H1 (cell line): Measurements from ENCODE around the gene PALD1. TPM values are rescaled to one million over a fixed set of nuclear protein-coding genes. Genes with fewer than 3 reads are reported as not detected.

ENCODE experiments used
- CTCF ChIA-PET: fragments of 300-600 bp; sonication (Branson Sonifier 250); formaldehyde crosslinking; loops from one replicate; lab custom pipeline; 2021; ENCODE audit not compliant: partially characterized antibody; lab: Charles Lee
- POLR2A ChIA-PET: fragments of 300-600 bp; sonication (Branson Sonifier 250); formaldehyde crosslinking; loops from one replicate; lab custom pipeline; 2021; ENCODE audit warnings: inconsistent platforms; ENCODE audit not compliant: partially characterized antibody; lab: Charles Lee
- DNase-seq, 2 experiments: peaks; one replicate each; pipeline versions ENCODE4 v3.0.0 to v3.0.0-alpha.2; 2010 to 2022; ENCODE audit warnings: low spot score in 2 of 2, low read depth in 1 of 2, mixed read lengths in 1 of 2
- FAIRE-seq: peaks from 2 replicates; lab custom pipeline; 2011; peaks lifted over from hg19 to GRCh38; lab: Jason Lieb, UNC
- H2AFZ ChIP-seq: 2 replicates; pipeline ENCODE4 v1.8.1; 2012; ENCODE audit warnings: low read length, inconsistent platforms
- H2AK5ac ChIP-seq: 2 replicates; pipeline ENCODE4 v1.6.1; 2013; ENCODE audit warnings: low read depth, low read length
- H2BK120ac ChIP-seq: replicated peaks from 2 replicates; pipeline ENCODE3; 2013; ENCODE audit warnings: low read depth, low read length, inconsistent platforms
- H2BK12ac ChIP-seq: 2 replicates; pipeline ENCODE4 v1.6.1; 2013; ENCODE audit warnings: low read depth, low read length
- H2BK15ac ChIP-seq: 2 replicates; pipeline ENCODE4 v1.6.1; 2013; ENCODE audit warnings: low read length
- H2BK20ac ChIP-seq: 2 replicates; pipeline ENCODE4 v1.6.1; 2013; ENCODE audit warnings: low read length
- H2BK5ac ChIP-seq: 2 replicates; pipeline ENCODE4 v1.6.1; 2013; ENCODE audit warnings: low read depth, low read length
- H3K14ac ChIP-seq: 2 replicates; pipeline ENCODE4 v1.6.1; 2013; ENCODE audit warnings: inconsistent platforms; ENCODE audit not compliant: insufficient read length
- H3K18ac ChIP-seq: 2 replicates; pipeline ENCODE4 v1.6.1; 2013; ENCODE audit warnings: low read length; ENCODE audit errors: extremely low read depth
- H3K23ac ChIP-seq: 2 replicates; pipeline ENCODE4 v1.6.1; 2013; ENCODE audit warnings: inconsistent platforms; ENCODE audit not compliant: insufficient read length
- H3K23me2 ChIP-seq: 2 replicates; pipeline ENCODE4 v1.6.1; 2013; ENCODE audit warnings: low read depth, low read length
- H3K27ac ChIP-seq: 2 replicates; pipeline ENCODE4 v1.6.1; 2011; ENCODE audit warnings: low read depth, low read length, inconsistent platforms
- H3K27me3 ChIP-seq, 4 experiments: replicated peaks in 1 of 4; 1 replicate in 1 of 4; 2 replicates in 3 of 4; pipeline versions ENCODE4 v1.6.1 to v1.8.1; 2011 to 2013; ENCODE audit warnings: low read length in 3 of 4, mild to moderate bottlenecking in 3 of 4, inconsistent platforms in 2 of 4, mixed read lengths in 2 of 4, moderate library complexity in 1 of 4; ENCODE audit not compliant: control insufficient read depth in 3 of 4, insufficient read depth in 3 of 4; ENCODE audit errors: extremely low read depth in 1 of 4
- H3K36me3 ChIP-seq, 4 experiments: 2 replicates each; pipeline versions ENCODE4 v1.6.1 to v1.8.1; 2011 to 2013; ENCODE audit warnings: mild to moderate bottlenecking in 4 of 4, low read length in 3 of 4, moderate library complexity in 2 of 4, control low read depth in 1 of 4, inconsistent platforms in 1 of 4; ENCODE audit not compliant: insufficient read depth in 4 of 4, control insufficient read depth in 2 of 4
- H3K4ac ChIP-seq: replicated peaks from 2 replicates; pipeline ENCODE3; 2013; ENCODE audit warnings: low read length, low read depth, mixed read lengths, inconsistent platforms; ENCODE audit not compliant: insufficient read length
- H3K4me1 ChIP-seq, 4 experiments: replicated peaks in 1 of 4; 1 replicate in 1 of 4; 2 replicates in 3 of 4; pipeline versions ENCODE4 v1.6.1 to v1.8.1; 2011 to 2013; ENCODE audit warnings: low read length in 3 of 4, inconsistent platforms in 2 of 4, mixed read lengths in 1 of 4; ENCODE audit not compliant: insufficient read depth in 4 of 4, control insufficient read depth in 3 of 4
- H3K4me2 ChIP-seq, 2 experiments: 2 replicates each; pipeline versions ENCODE4 v1.6.1 to v1.8.1; 2011 to 2013; ENCODE audit warnings: low read depth in 2 of 2, low read length in 2 of 2, control low read depth in 1 of 2, inconsistent platforms in 1 of 2, mild to moderate bottlenecking in 1 of 2; ENCODE audit not compliant: insufficient read depth in 1 of 2
- H3K4me3 ChIP-seq, 4 experiments: fragments of 200-600, 300-600 bp in 1 of 4; sonication (generic), shearing (Covaris generic), sonication (Bioruptor Twin) in 1 of 4; 2 replicates each; pipeline versions ENCODE4 v1.5.1 to v1.8.1; 2011 to 2016; ENCODE audit warnings: low read length in 4 of 4, low read depth in 3 of 4, control low read depth in 2 of 4, inconsistent platforms in 2 of 4, mild to moderate bottlenecking in 2 of 4, mixed read lengths in 1 of 4, moderate library complexity in 1 of 4; ENCODE audit not compliant: insufficient read depth in 2 of 4; ENCODE audit errors: extremely low read depth in 1 of 4
- H3K56ac ChIP-seq: replicated peaks from 2 replicates; pipeline ENCODE3; 2013; ENCODE audit warnings: low read depth, mild to moderate bottlenecking, mixed read lengths, low read length, inconsistent platforms; ENCODE audit not compliant: insufficient read length
- H3K79me1 ChIP-seq: 2 replicates; pipeline ENCODE4 v1.6.1; 2013; ENCODE audit warnings: low read depth, low read length, control low read depth
- H3K79me2 ChIP-seq, 2 experiments: 2 replicates each; pipeline versions ENCODE4 v1.6.1 to v1.8.1; 2012 to 2013; ENCODE audit warnings: low read length in 2 of 2, mild to moderate bottlenecking in 2 of 2, inconsistent platforms in 1 of 2; ENCODE audit not compliant: insufficient read depth in 2 of 2, control insufficient read depth in 1 of 2
- H3K9ac ChIP-seq, 4 experiments: replicated peaks in 1 of 4; 1 replicate in 1 of 4; 2 replicates in 3 of 4; pipeline versions ENCODE4 v1.6.1 to v1.8.1; 2011 to 2013; ENCODE audit warnings: low read depth in 3 of 4, low read length in 3 of 4, control low read depth in 2 of 4, mild to moderate bottlenecking in 2 of 4, moderate library complexity in 2 of 4, inconsistent platforms in 1 of 4; ENCODE audit errors: extremely low read depth in 1 of 4
- H3K9me3 ChIP-seq, 2 experiments: 2 replicates each; pipeline versions ENCODE4 v1.6.1 to v1.8.1; 2012 to 2013; ENCODE audit warnings: mild to moderate bottlenecking in 2 of 2, moderate library complexity in 2 of 2, control low read depth in 1 of 2, inconsistent platforms in 1 of 2, low read depth in 1 of 2, low read length in 1 of 2, mixed read lengths in 1 of 2; ENCODE audit not compliant: insufficient read depth in 2 of 2
- H4K20me1 ChIP-seq, 2 experiments: replicated peaks in 1 of 2; 2 replicates each; pipeline versions ENCODE3 to v1.8.1; 2011 to 2013; ENCODE audit warnings: inconsistent platforms in 2 of 2, low read length in 2 of 2, mild to moderate bottlenecking in 1 of 2; ENCODE audit not compliant: insufficient read depth in 2 of 2, control insufficient read depth in 1 of 2
- H4K5ac ChIP-seq: 2 replicates; pipeline ENCODE4 v1.6.1; 2013; ENCODE audit warnings: low read length, low read depth, mixed read lengths, inconsistent platforms; ENCODE audit not compliant: insufficient read length
- H4K8ac ChIP-seq: 2 replicates; pipeline ENCODE4 v1.8.0; 2013; ENCODE audit warnings: mild to moderate bottlenecking, moderate library complexity, low read length, inconsistent platforms; ENCODE audit not compliant: insufficient read depth; ENCODE audit errors: extremely low read depth
- H4K91ac ChIP-seq: replicated peaks from 2 replicates; pipeline ENCODE3; 2013; ENCODE audit warnings: low read length, mixed read lengths, inconsistent platforms; ENCODE audit not compliant: insufficient read length
- CEBPB ChIP-seq: IDR thresholded peaks from 2 replicates; pipeline ENCODE4 v1.6.1; 2012; ENCODE audit warnings: low read depth, low read length
- EP300 ChIP-seq, 2 experiments: IDR thresholded peaks; 1 replicate in 1 of 2; 2 replicates in 1 of 2; pipeline ENCODE4 v1.6.1; 2011 to 2012; ENCODE audit warnings: low read depth in 2 of 2, low read length in 2 of 2, mild to moderate bottlenecking in 2 of 2, borderline replicate concordance in 1 of 2, inconsistent platforms in 1 of 2, moderate library complexity in 1 of 2
- GTF2F1 ChIP-seq: IDR thresholded peaks from 2 replicates; pipeline ENCODE4 v1.6.1; 2012; ENCODE audit warnings: low read depth, low read length, improper control_type of control experiment, borderline replicate concordance
- HDAC6 ChIP-seq: IDR thresholded peaks from one replicate; pipeline ENCODE4 v1.7.1; 2012; ENCODE audit warnings: low read depth, mild to moderate bottlenecking, inconsistent platforms, low read length, moderate library complexity
- PHF8 ChIP-seq: fragments of 200-600 bp; sonication (generic); conservative IDR thresholded peaks from 2 replicates; pipeline ENCODE4 v1.7.1; 2012; ENCODE audit warnings: low read depth, mild to moderate bottlenecking, inconsistent platforms, low read length, moderate library complexity
- POLR2AphosphoS5 ChIP-seq: IDR thresholded peaks from 2 replicates; pipeline ENCODE4 v1.6.1; 2011; ENCODE audit warnings: low read depth, low read length
- RFX5 ChIP-seq: IDR thresholded peaks from 2 replicates; pipeline ENCODE4 v1.6.1; 2011; ENCODE audit warnings: low read depth, low read length, improper control_type of control experiment, borderline replicate concordance
- RXRA ChIP-seq: IDR thresholded peaks from 2 replicates; pipeline ENCODE4 v1.6.1; 2011; ENCODE audit warnings: low read depth, mild to moderate bottlenecking, low read length, moderate library complexity; ENCODE audit not compliant: insufficient read depth
- WGBS, 2 experiments: shearing (Covaris generic) in 1 of 2; methylation state at CpG; one replicate each; pipeline versions ENCODE4 v1.1.6 to v1.1.7; 2013 to 2015; ENCODE audit warnings: low lambda C conversion rate in 2 of 2, mixed read lengths in 2 of 2, inconsistent platforms in 1 of 2, low coverage in 1 of 2, missing lambda C conversion rate in 1 of 2; ENCODE audit not compliant: insufficient replicate concordance in 2 of 2, insufficient coverage in 1 of 2, insufficient read length in 1 of 2; ENCODE audit errors: extremely low coverage in 1 of 2, missing lambda C conversion rate in 1 of 2; 5-methylcytosine and 5-hydroxymethylcytosine counted together
- polyA plus RNA-seq, 7 experiments: library from polyadenylated mRNA; depleted of rRNA in 3 of 7; stranded (reverse) in 5 of 7; unstranded in 2 of 7; fragments of >200 nt in 5 of 7; fragments of 200-250 nt in 2 of 7; gene quantifications; 1 replicate in 5 of 7; 2 replicates in 1 of 7; 4 replicates in 1 of 7; pipeline versions ENCODE4 v1.2.1 to v1.2.3, GENCODE V29; 2011 to 2013; ENCODE audit warnings: missing spikeins in 2 of 7, mixed read lengths in 2 of 7
- total RNA-seq: library from RNA; stranded (reverse); fragmentation: NEBNext Ultra II Directional; extraction: Animal tissue kit (Norgen Biotek cat#: 25700); gene quantifications from 2 replicates; pipeline ENCODE4 v1.2.1, GENCODE V29; 2021
- TF ChIP-seq, protein P1 (sequence below): IDR thresholded peaks from 2 replicates; pipeline ENCODE4 v1.6.1; 2012; ENCODE audit warnings: low read length, inconsistent platforms

Gene PALD1
- total and polyA plus RNA-seq, 2 of the 8 experiments (the other 6 are each of a cell fraction or from before 2014, with no cell fraction given), result 13.3 to 32.8 TPM

GRCh38 chr10:70599791-70600190, 121.2 kb downstream of the PALD1 start:
- Histone ChIP-seq H2AFZ (no peak overlapping the region), H2BK20ac (no peak overlapping the region), H3K23me2 (no peaks in the 10 kb centered on the region), H3K27me3 (no peaks in the 10 kb centered on the region), H4K91ac (peak overlapping the region; percentile 32), H3K4ac (no peak overlapping the region), H2BK12ac (no peak overlapping the region), H3K4me1 (peaks cover 0 to 3% (median 0%) of the 10 kb centered on the region in 4 experiments; a peak in 3 of 7 replicates), H2BK15ac (no peak overlapping the region; the same call in 1 of the 2 replicates), H3K18ac (no peak overlapping the region; the same call in 1 of the 2 replicates), H3K14ac (no peak overlapping the region), H3K4me2 (no peak overlapping the region), H4K20me1 (no peaks in the 10 kb centered on the region), H4K5ac (no peak overlapping the region), H3K23ac (no peak overlapping the region), H3K36me3 (no peaks in the 10 kb centered on the region), H2BK5ac (no peak overlapping the region), H4K8ac (no peak overlapping the region), H3K56ac (no peak overlapping the region), H3K27ac (no peak overlapping the region), H3K4me3 (no peak overlapping the region), H3K9ac (no peak overlapping the region), H3K79me2 (no peaks in the 10 kb centered on the region), H3K9me3 (no peaks in the 10 kb centered on the region), H3K79me1 (no peaks in the 10 kb centered on the region), H2AK5ac (0 out of 2 replicates have a peak overlapping the region, but pooled peaks have one; percentile 24), H2BK120ac (no peak overlapping the region)
- no peak for FAIRE-seq
- DNase-seq, result peak in 1 of 2 experiments; percentile 27
- POLR2A ChIA-PET, result no interaction called here
- CTCF ChIA-PET, result interaction anchor here (1.0 to 1.1 kb wide), 2 partner anchors 9 to 38 kb away, joined by 3 read pairs; no protein-coding TSS in a partner anchor
- 90% methylated on average over 4 of the region's 4 CpGs; no CpG with 5 or more reads in 1 of the 2 experiments for WGBS, 2 experiments
- TF ChIP-seq RFX5, result no peak
- no peak for TF ChIP-seq GTF2F1
- TF ChIP-seq CEBPB, result no peak
- no peak for TF ChIP-seq HDAC6
- TF ChIP-seq, protein P1, sequence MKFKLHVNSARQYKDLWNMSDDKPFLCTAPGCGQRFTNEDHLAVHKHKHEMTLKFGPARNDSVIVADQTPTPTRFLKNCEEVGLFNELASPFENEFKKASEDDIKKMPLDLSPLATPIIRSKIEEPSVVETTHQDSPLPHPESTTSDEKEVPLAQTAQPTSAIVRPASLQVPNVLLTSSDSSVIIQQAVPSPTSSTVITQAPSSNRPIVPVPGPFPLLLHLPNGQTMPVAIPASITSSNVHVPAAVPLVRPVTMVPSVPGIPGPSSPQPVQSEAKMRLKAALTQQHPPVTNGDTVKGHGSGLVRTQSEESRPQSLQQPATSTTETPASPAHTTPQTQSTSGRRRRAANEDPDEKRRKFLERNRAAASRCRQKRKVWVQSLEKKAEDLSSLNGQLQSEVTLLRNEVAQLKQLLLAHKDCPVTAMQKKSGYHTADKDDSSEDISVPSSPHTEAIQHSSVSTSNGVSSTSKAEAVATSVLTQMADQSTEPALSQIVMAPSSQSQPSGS, result no peak
- no peak for TF ChIP-seq RXRA
- TF ChIP-seq POLR2AphosphoS5, result no peak
- TF ChIP-seq EP300 (IDR thresholded peaks at IDR 0.05; ENCODE audit: borderline replicate concordance in 1 of 2, low read depth in 2 of 2, low read length in 2 of 2), result no peak
- TF ChIP-seq PHF8, result no peak
